CD4-positive, alpha-beta T cell treated with Interleukin-6 for 4 hours (primary cell): Measurements from ENCODE around the gene FNDC3B.
"Not testable (repeated sequence)": the region's sequence is repeated elsewhere in the genome, so short reads cannot be mapped to it uniquely, and the experiment has no call there.

Experiments
- DNase-seq: peaks from one replicate; pipeline ENCODE4 v3.0.0-alpha.2; 2020; ENCODE audit warnings: mixed read lengths

FNDC3B gene

GRCh38 chr3:172033396-172033795 lies 6.0 kb upstream of the FNDC3B start:
- no peak for DNase-seq

GRCh38 chr3:172034786-172035685 lies 4.3 kb upstream of the FNDC3B start:
- DNase-seq: peak; percentile 34

GRCh38 chr3:172036541-172037215 lies 2.7 kb upstream of the FNDC3B start:
- DNase-seq: no peak

- DNase-seq: no peak
Measured at GRCh38 chr3:172038798-172039435, 461 bp upstream of the FNDC3B start.

GRCh38 chr3:172040078-172040980 lies 951 bp downstream of the FNDC3B start:
- DNase-seq: peak; percentile 23

- no peak for DNase-seq
Measured at GRCh38 chr3:172040981-172041963, 1.9 kb downstream of the FNDC3B start.

GRCh38 chr3:172042136-172042662 lies 2.8 kb downstream of the FNDC3B start:
- DNase-seq: no peak

GRCh38 chr3:172042663-172043179 lies 3.3 kb downstream of the FNDC3B start:
- not testable (repeated sequence) for DNase-seq

GRCh38 chr3:172043233-172043632 lies 3.9 kb downstream of the FNDC3B start:
- no peak for DNase-seq

- DNase-seq: no peak
Measured at GRCh38 chr3:172043766-172044165, 4.4 kb downstream of the FNDC3B start.

- DNase-seq: no peak
Measured at GRCh38 chr3:172044833-172045585, 5.6 kb downstream of the FNDC3B start.

GRCh38 chr3:172046268-172046915 lies 7.0 kb downstream of the FNDC3B start:
- DNase-seq: no peak

- DNase-seq: no peak
Measured at GRCh38 chr3:172047567-172048115, 8.3 kb downstream of the FNDC3B start.

GRCh38 chr3:172048599-172048998 lies 9.2 kb downstream of the FNDC3B start:
- no peak for DNase-seq

GRCh38 chr3:172051310-172051956 lies 12.1 kb downstream of the FNDC3B start:
- no peak for DNase-seq

- DNase-seq: no peak
Measured at GRCh38 chr3:172051957-172052354, 12.6 kb downstream of the FNDC3B start.

GRCh38 chr3:172052405-172052804 lies 13.0 kb downstream of the FNDC3B start:
- no peak for DNase-seq

- DNase-seq: no peak
Measured at GRCh38 chr3:172054115-172054764, 14.9 kb downstream of the FNDC3B start.
